ENCODE results near the gene MAP1B. TPM values are rescaled to one million over a fixed set of nuclear protein-coding genes. Genes with fewer than 3 reads are reported as not detected.

MAP1B gene
- total and polyA plus RNA-seq, 2 donors from 2014 or later = 3.6 to 57.0 TPM

GRCh38 chr5:72160959-72161358 is 53.7 kb downstream of the MAP1B start:
- Histone ChIP-seq H3K27ac (ENCODE audit: low read depth in 2 of 2, low read length in 2 of 2) (no peak overlapping the region), H3K27me3 (ENCODE audit: control insufficient read depth, insufficient read depth, low read length) (no peaks in the 10 kb centered on the region), H3K4me3 (ENCODE audit: low read length in 3 of 3) (no peak overlapping the region), H3K4me1 (ENCODE audit: control insufficient read depth in 2 of 3, insufficient read depth in 2 of 3, low read depth in 1 of 3, low read length in 3 of 3) (no peaks in the 10 kb centered on the region), H3K9ac (ENCODE audit: low read length in 3 of 3) (no peak overlapping the region), H3K36me3 (ENCODE audit: control insufficient read depth in 2 of 3, insufficient read depth in 3 of 3, low read length in 3 of 3) (no peaks in the 10 kb centered on the region), H3K9me3 (ENCODE audit: control insufficient read depth in 2 of 3, insufficient read depth in 1 of 3, low read length in 3 of 3) (no peaks in the 10 kb centered on the region)
- intact Hi-C loops (cut with DNase I) = no loop called here
- TF ChIP-seq, protein P1, sequence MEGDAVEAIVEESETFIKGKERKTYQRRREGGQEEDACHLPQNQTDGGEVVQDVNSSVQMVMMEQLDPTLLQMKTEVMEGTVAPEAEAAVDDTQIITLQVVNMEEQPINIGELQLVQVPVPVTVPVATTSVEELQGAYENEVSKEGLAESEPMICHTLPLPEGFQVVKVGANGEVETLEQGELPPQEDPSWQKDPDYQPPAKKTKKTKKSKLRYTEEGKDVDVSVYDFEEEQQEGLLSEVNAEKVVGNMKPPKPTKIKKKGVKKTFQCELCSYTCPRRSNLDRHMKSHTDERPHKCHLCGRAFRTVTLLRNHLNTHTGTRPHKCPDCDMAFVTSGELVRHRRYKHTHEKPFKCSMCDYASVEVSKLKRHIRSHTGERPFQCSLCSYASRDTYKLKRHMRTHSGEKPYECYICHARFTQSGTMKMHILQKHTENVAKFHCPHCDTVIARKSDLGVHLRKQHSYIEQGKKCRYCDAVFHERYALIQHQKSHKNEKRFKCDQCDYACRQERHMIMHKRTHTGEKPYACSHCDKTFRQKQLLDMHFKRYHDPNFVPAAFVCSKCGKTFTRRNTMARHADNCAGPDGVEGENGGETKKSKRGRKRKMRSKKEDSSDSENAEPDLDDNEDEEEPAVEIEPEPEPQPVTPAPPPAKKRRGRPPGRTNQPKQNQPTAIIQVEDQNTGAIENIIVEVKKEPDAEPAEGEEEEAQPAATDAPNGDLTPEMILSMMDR (IDR thresholded peaks at IDR 0.05; ENCODE audit: borderline replicate concordance, extremely low read depth, insufficient read depth) = no peak
- DNase-seq (no peak), FAIRE-seq (no peak)

DNA sequence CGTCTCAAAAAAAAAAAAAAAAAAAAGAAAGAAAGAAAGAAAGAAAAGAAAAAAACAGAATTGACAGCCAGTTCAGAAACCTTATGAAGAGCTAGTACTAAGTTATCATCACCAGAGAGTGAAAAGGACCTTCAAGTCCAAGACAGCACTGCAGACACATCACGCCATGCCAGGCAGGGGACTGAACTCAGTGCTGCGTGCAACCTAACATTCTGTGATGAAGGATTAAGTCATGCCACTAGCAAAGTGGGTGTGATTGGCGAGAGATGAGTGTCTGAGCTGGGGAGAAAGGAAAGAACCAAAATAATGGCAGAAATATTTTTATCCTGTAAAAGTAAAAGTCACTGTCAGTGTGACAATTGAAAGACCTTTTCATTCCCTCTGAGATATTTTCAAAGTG is 54.7 kb downstream of the MAP1B start:
- FAIRE-seq (no peak), DNase-seq (no peak)
- Histone ChIP-seq H3K27me3 (ENCODE audit: control insufficient read depth, insufficient read depth, low read length) (no peaks in the 10 kb centered on the region), H3K27ac (ENCODE audit: low read depth in 2 of 2, low read length in 2 of 2) (no peak overlapping the region), H3K4me3 (ENCODE audit: low read length in 3 of 3) (no peak overlapping the region), H3K36me3 (ENCODE audit: control insufficient read depth in 2 of 3, insufficient read depth in 3 of 3, low read length in 3 of 3) (no peaks in the 10 kb centered on the region), H3K4me1 (ENCODE audit: control insufficient read depth in 2 of 3, insufficient read depth in 2 of 3, low read depth in 1 of 3, low read length in 3 of 3) (no peaks in the 10 kb centered on the region), H3K9me3 (ENCODE audit: control insufficient read depth in 2 of 3, insufficient read depth in 1 of 3, low read length in 3 of 3) (no peaks in the 10 kb centered on the region), H3K9ac (ENCODE audit: low read length in 3 of 3) (no peak overlapping the region)
- intact Hi-C loops (cut with DNase I) = no loop called here
- TF ChIP-seq, protein P1 (IDR thresholded peaks at IDR 0.05; ENCODE audit: borderline replicate concordance, extremely low read depth, insufficient read depth) = no peak

- H3K9ac ChIP-seq (ENCODE audit: low read length in 3 of 3) = no peak overlapping the region
- DNase-seq (no peak), FAIRE-seq (no peak)
- H3K27ac ChIP-seq (ENCODE audit: low read depth in 2 of 2, low read length in 2 of 2) = no peak overlapping the region
- H3K27me3 ChIP-seq (ENCODE audit: control insufficient read depth, insufficient read depth, low read length) = no peaks in the 10 kb centered on the region
- no peak overlapping the region for H3K4me3 ChIP-seq (ENCODE audit: low read length in 3 of 3)
- no peaks in the 10 kb centered on the region for H3K36me3 ChIP-seq (ENCODE audit: control insufficient read depth in 2 of 3, insufficient read depth in 3 of 3, low read length in 3 of 3)
- TF ChIP-seq, protein P1 (IDR thresholded peaks at IDR 0.05; ENCODE audit: borderline replicate concordance, extremely low read depth, insufficient read depth) = no peak
- intact Hi-C loops (cut with DNase I) = no loop called here
- no peaks in the 10 kb centered on the region for H3K9me3 ChIP-seq (ENCODE audit: control insufficient read depth in 2 of 3, insufficient read depth in 1 of 3, low read length in 3 of 3)
- H3K4me1 ChIP-seq (ENCODE audit: control insufficient read depth in 2 of 3, insufficient read depth in 2 of 3, low read depth in 1 of 3, low read length in 3 of 3) = peaks cover 0 to 3% (median 0%) of the 10 kb centered on the region in 3 donors
Measured at GRCh38 chr5:72163349-72163983, 56.2 kb downstream of the MAP1B start.

All from kidney (tissue), 14 donors.